GM12872 (cell line): ENCODE results near the gene KIZ.

Source experiments
- TF ChIP-seq, protein P1 (sequence below): IDR thresholded peaks from 3 replicates; pipeline ENCODE4 v1.5.1; 2011; ENCODE audit warnings: low read depth, mild to moderate bottlenecking, low read length, moderate library complexity; ENCODE audit not compliant: insufficient read depth

KIZ gene

DNA sequence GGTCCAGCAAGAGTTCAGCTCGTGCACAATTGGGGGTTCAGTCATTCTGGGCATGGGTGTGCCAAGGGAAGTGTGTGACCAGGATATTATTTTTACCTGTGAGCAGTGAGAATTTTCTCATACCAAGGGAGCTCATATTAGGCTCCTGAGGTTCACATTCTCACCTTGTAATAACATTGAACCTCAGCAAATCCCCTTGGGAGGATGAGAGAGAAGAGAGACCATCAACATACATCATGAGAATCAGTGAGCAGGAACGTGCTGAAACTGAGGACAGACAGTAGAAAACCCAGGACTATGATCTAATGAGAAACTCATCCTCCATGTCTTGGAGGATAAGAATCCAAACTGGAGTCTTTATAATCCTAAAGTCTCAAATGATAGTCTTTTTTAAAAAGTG, 143.9 kb downstream of the KIZ start:
- TF ChIP-seq, protein P1, sequence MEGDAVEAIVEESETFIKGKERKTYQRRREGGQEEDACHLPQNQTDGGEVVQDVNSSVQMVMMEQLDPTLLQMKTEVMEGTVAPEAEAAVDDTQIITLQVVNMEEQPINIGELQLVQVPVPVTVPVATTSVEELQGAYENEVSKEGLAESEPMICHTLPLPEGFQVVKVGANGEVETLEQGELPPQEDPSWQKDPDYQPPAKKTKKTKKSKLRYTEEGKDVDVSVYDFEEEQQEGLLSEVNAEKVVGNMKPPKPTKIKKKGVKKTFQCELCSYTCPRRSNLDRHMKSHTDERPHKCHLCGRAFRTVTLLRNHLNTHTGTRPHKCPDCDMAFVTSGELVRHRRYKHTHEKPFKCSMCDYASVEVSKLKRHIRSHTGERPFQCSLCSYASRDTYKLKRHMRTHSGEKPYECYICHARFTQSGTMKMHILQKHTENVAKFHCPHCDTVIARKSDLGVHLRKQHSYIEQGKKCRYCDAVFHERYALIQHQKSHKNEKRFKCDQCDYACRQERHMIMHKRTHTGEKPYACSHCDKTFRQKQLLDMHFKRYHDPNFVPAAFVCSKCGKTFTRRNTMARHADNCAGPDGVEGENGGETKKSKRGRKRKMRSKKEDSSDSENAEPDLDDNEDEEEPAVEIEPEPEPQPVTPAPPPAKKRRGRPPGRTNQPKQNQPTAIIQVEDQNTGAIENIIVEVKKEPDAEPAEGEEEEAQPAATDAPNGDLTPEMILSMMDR = no peak

DNA sequence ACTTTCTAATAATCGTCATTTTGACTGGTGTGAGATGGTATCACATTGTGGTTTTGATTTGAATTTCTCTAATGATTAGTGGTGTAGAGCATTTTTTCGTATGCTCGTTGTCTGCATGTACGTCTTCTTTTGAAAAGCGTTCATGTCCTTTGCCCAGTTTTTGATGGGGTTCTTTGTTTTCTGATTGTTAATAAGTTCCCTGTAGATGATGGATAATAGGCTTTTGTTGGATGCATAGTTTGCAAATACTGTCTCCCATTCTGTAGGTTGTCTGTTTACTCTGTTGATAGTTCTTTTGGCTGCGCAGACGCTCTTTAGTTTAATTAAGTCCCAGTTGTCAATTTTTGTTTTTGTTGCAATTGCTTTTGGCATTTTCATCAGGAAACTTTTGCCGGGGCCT, 144.9 kb downstream of the KIZ start:
- TF ChIP-seq, protein P1 = no peak

DNA sequence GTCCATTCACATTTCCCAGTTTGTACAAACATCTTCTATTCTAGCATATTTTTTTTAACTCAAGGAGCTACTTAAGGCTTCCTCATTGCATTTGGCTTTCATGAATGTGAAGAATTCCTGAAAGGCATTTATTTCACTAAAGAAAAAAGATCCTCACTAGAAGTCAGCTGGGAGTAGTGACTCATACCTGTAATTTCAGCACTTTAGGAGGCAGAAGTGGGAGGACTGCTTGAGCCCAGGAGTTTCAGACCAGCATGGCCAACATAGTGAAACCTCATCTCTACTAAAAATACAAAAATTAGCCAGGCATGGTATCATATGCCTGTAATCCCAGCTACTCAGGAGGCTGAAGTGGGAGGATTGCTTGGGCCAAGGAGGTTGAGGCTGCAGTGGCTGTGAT, 146.4 kb downstream of the KIZ start:
- TF ChIP-seq, protein P1 = no peak

DNA sequence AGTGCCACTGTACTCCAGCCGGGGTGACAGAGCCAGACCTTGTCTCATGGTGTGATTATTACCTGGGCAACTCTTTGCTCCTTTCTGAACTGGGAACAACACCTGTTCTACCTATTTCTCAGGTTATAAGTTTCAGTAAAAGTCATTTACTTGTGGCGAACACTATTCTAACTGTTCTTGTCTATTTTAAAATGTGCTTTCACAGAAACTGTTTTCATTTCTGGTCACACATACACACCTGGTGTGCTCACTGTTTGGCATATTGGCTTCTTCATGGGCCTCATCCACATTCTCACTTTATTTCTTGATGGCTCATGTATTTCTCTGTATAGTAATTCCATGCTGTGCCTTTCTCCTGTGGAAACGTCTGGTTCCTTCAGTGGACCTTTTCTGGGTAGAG, 146.8 kb downstream of the KIZ start:
- TF ChIP-seq, protein P1 = no peak

DNA sequence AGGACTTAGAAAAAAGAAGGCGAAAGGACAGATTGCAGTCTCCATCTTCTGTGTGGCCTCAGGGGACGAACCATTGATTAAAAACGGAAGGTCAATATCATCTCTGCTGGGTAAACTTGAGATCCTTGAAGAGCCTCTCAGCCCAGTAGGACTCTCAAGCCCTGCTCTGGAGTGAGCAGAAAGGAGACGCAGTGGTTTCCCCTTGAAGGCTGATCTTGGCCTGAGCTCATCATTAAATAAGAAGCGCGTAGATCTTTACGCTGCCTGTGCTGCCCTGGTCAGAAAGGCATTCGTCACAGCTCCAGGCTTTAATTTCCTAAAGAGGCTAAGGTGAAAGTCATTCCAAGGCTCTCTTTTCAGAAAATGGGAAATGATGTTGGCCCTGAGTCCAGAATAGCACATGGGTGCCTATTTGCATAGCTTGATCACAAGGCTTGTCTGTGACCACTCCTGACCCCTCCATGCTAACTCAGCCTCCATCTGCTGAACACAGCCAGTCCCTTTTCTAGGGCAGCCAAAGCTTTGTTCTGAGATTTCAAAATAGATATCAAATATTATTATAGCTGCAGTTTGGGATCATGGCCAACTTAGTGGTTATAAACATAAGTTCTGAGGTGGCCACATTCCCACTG, 148.0 kb downstream of the KIZ start:
- TF ChIP-seq, protein P1 = no peak

DNA sequence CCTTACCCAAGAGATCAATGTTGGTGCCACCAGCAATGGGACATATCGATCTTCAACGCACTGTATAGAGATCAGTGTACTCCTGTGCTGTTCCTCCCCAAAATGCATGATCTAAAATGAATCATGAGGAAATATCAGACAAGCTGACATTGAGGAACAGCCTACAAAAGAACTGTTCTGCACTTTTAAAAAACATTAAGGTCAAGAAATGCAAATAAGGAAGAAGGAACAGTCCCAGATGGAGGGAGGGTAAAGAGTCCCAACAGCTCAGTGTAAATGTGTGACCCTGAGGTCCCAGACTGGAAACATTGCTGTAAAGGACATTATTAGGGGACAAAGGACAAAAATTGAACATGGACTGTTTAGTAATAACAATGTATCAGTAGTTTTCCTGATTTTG, 152.9 kb downstream of the KIZ start:
- TF ChIP-seq, protein P1 = no peak

DNA sequence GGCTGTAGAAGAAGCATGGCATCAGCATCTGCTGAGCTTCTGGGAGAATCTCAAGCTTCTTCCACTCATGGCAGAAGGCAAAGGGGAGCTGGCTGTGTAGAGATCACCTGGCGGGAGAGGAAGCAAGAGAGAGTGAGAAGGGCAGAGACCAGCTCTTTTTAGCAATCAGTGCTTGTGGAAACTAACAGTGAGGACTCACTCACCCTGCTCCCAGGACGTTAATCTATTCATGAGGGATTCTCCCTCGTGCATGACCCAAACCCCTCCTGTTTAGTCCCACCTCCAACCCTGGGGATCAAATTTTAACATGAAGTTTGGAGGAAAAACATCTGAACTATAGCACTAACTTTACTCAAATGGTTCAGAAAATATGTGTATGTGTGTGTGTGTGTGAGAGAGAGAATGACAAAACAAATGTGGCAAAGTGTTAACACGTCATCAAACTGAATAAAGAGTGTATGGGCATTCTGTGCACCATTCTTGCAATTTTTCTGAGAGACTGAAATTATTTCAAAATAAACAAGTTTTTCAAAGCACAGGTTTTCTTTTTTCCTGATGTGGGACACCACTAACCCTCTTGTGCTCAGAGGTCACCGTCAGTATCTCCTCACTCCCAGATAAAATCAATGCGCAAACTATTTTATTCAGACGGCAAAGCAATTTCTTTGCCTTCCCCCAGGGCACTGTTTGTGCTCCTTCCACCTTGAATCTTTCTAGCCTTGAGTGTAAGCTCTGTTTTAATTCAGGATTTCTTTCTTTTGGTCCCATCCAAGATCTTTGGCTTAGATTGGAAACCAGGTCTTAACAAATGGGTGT, 154.0 kb downstream of the KIZ start:
- TF ChIP-seq, protein P1 = no peak
